ENCODE results near the gene NOC3L.
A peak's percentile ranks its signal among the peaks of the same experiment; 100 is the strongest.

NOC3L gene

GRCh38 chr10:94362360-94363250 lies at the start of gene NOC3L:
NOC3L (minus strand) TSS chr10:94362939; CDS start chr10:94362838, 101 bp downstream.
- H3K9me3 ChIP-seq (ENCODE audit: low read length) = no peaks in the 10 kb centered on the region
- peak within 1 kb of the TSS; percentile 65 for H3K27ac ChIP-seq (ENCODE audit: low read depth, low read length)
- H3K36me3 ChIP-seq (ENCODE audit: insufficient read depth, low read length) = peaks cover 8% of the 10 kb centered on the region
- H3K4me1 ChIP-seq (ENCODE audit: insufficient read depth, low read length) = peaks cover 13% of the 10 kb centered on the region
- no peaks in the 10 kb centered on the region for H3K27me3 ChIP-seq (ENCODE audit: control insufficient read depth in 1 of 2, insufficient read depth in 2 of 2, low read length in 2 of 2)
- H3K4me3 ChIP-seq (ENCODE audit: low read depth in 1 of 2, low read length in 2 of 2) = peak within 1 kb of the TSS; percentile 64 to 69
- peak within 1 kb of the TSS; percentile 80 for H3K9ac ChIP-seq (ENCODE audit: low read length)

GRCh38 chr10:94412449-94412848 lies 49.7 kb upstream of the NOC3L start:
- Histone ChIP-seq H3K27me3 (ENCODE audit: control insufficient read depth in 1 of 2, insufficient read depth in 2 of 2, low read length in 2 of 2) (no peaks in the 10 kb centered on the region), H3K36me3 (ENCODE audit: insufficient read depth, low read length) (no peaks in the 10 kb centered on the region), H3K9me3 (ENCODE audit: low read length) (no peaks in the 10 kb centered on the region), H3K4me1 (ENCODE audit: insufficient read depth, low read length) (peaks cover 6% of the 10 kb centered on the region), H3K9ac (ENCODE audit: low read length) (no peak overlapping the region), H3K27ac (ENCODE audit: low read depth, low read length) (no peak overlapping the region), H3K4me3 (ENCODE audit: low read depth in 1 of 2, low read length in 2 of 2) (no peak overlapping the region)

DNA sequence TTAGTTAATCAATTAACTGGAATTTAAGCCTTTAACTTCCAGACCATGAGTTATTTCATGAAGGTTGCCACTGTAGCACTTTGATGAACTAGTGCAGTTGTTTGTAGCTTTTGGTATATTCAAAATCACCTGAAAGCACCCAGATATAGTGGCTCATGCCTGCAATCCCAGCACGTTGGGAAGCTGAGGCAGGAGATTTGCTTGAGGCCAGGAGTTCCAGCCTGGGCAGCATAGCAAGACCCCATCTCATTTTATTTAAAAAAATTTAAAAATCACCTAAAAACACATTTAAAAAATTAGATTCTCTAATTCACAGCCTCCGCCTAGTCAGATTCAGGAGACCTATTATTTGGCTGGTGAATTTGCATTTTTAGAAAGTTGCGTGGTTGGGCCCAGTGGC lies 48.6 kb upstream of the NOC3L start:
- Histone ChIP-seq H3K4me3 (ENCODE audit: low read depth in 1 of 2, low read length in 2 of 2) (no peak overlapping the region), H3K9ac (ENCODE audit: low read length) (no peak overlapping the region), H3K4me1 (ENCODE audit: insufficient read depth, low read length) (peaks cover 6% of the 10 kb centered on the region), H3K27ac (ENCODE audit: low read depth, low read length) (no peak overlapping the region), H3K36me3 (ENCODE audit: insufficient read depth, low read length) (no peaks in the 10 kb centered on the region), H3K27me3 (ENCODE audit: control insufficient read depth in 1 of 2, insufficient read depth in 2 of 2, low read length in 2 of 2) (no peaks in the 10 kb centered on the region), H3K9me3 (ENCODE audit: low read length) (no peaks in the 10 kb centered on the region)

DNA sequence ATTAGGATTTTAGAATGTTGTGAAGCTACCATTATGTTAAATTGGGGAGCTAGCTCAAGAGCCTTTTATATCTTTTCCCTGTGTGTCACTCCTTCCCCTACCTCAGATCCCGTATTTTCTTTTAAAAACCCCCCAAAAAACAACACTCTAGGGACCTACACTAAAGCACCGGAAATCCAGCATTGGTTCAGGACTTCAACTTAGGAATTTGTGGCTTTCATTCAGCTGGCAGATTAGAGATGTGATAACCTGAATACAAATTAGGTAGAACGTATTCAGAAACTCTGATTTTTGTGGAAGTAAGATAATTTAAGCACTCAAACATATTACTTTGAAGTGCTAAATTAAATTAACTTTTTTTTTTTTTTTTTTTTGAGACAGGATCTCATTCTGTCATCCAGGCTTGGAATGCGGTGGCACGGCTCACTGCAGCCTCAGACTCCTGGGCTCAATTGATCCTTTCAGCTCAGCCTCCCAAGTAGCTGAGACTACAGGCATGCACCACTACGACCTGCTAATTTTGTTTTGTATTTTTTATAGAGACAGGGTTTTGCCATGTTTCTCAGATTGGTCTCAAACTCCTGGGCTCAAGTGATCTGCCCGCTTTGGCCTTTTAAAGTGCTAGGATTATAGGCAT lies 46.4 kb upstream of the NOC3L start:
- peaks cover 14% of the 10 kb centered on the region for H3K4me1 ChIP-seq (ENCODE audit: insufficient read depth, low read length)
- no peak overlapping the region for H3K9ac ChIP-seq (ENCODE audit: low read length)
- H3K9me3 ChIP-seq (ENCODE audit: low read length) = no peaks in the 10 kb centered on the region
- no peak overlapping the region for H3K27ac ChIP-seq (ENCODE audit: low read depth, low read length)
- no peaks in the 10 kb centered on the region for H3K27me3 ChIP-seq (ENCODE audit: control insufficient read depth in 1 of 2, insufficient read depth in 2 of 2, low read length in 2 of 2)
- no peak overlapping the region for H3K4me3 ChIP-seq (ENCODE audit: low read depth in 1 of 2, low read length in 2 of 2)
- no peaks in the 10 kb centered on the region for H3K36me3 ChIP-seq (ENCODE audit: insufficient read depth, low read length)

- no peak overlapping the region for H3K4me3 ChIP-seq (ENCODE audit: low read depth in 1 of 2, low read length in 2 of 2)
- H3K4me1 ChIP-seq (ENCODE audit: insufficient read depth, low read length) = peaks cover 10% of the 10 kb centered on the region
Observed at GRCh38 chr10:94407668-94408067, 44.9 kb upstream of the NOC3L start.

DNA sequence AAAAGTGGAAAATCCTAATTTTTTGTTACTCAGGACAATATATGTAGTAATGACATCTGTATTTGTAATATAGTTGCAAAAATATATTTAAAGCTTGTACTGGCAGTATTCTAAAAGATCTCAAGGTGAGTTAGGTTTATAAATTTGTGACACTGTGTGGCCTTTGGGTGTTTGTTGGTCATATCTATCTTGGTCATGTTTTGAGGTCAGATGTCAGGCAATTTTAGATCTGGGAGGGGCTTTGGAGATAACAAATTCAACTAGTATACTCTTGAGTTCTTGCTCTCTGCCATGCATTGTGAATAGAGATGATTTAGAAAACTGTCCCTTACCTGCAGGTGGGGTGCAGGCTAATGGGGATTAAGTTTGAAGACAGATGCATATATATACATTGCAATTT lies 42.7 kb upstream of the NOC3L start:
- no peak overlapping the region for H3K27ac ChIP-seq (ENCODE audit: low read depth, low read length)
- no peak overlapping the region for H3K9ac ChIP-seq (ENCODE audit: low read length)
- H3K4me3 ChIP-seq (ENCODE audit: low read depth in 1 of 2, low read length in 2 of 2) = no peak overlapping the region
- no peaks in the 10 kb centered on the region for H3K27me3 ChIP-seq (ENCODE audit: control insufficient read depth in 1 of 2, insufficient read depth in 2 of 2, low read length in 2 of 2)
- no peaks in the 10 kb centered on the region for H3K9me3 ChIP-seq (ENCODE audit: low read length)
- peaks cover 9% of the 10 kb centered on the region for H3K4me1 ChIP-seq (ENCODE audit: insufficient read depth, low read length)
- no peaks in the 10 kb centered on the region for H3K36me3 ChIP-seq (ENCODE audit: insufficient read depth, low read length)

More at GRCh38 chr10:94407668-94408067, 44.9 kb upstream of the NOC3L start:
- Histone ChIP-seq H3K27ac (ENCODE audit: low read depth, low read length) (no peak overlapping the region), H3K27me3 (ENCODE audit: control insufficient read depth in 1 of 2, insufficient read depth in 2 of 2, low read length in 2 of 2) (no peaks in the 10 kb centered on the region), H3K36me3 (ENCODE audit: insufficient read depth, low read length) (no peaks in the 10 kb centered on the region), H3K9ac (ENCODE audit: low read length) (no peak overlapping the region), H3K9me3 (ENCODE audit: low read length) (no peaks in the 10 kb centered on the region)

DNA sequence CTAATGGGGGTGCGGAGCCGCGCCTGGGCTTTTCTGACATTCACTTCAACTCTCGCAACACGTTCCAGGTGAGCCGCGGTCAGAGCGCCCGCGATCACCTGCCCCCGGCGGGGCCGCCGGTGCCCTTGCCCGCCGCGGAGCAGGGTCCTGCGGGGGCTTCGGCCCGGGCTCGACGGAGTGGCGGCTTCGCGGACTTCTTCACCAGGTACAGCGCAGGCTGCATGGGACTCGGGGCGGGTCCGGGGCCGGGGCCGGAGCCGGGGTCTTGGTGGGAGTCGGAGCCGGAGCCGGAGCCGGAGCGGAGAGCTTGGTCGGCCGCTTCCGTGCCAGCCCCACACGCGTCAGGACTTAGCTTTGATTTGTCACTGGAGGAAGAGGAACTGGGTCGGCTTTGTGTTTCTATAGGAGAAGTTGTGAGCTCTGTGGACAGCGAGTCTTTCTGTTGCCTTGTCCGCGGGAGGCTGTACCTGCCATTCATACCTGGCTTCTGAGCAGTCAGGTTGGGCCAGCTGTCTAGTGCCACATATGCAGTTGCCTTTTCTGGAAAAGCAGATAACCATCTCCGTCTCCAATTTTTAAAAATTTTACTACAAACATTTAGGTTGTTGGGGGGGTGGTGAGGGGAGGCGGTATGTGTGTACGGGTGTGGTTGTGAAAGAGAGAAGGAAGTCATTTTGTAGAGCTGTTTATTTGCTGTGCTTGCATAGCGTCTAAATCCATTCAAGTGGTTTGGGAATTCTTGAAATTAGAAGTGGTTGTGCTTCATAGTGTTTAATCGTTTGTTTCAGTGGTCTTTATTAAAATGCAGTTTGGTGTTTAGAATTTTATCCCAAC lies 40.9 kb upstream of the NOC3L start:
- H3K27me3 ChIP-seq (ENCODE audit: control insufficient read depth in 1 of 2, insufficient read depth in 2 of 2, low read length in 2 of 2) = no peaks in the 10 kb centered on the region
- peak overlapping the region; percentile 32 for H3K9ac ChIP-seq (ENCODE audit: low read length)
- no peaks in the 10 kb centered on the region for H3K9me3 ChIP-seq (ENCODE audit: low read length)
- H3K4me3 ChIP-seq (ENCODE audit: low read depth in 1 of 2, low read length in 2 of 2) = peak overlapping the region; percentile 57 to 93
- H3K4me1 ChIP-seq (ENCODE audit: insufficient read depth, low read length) = peaks cover 9% of the 10 kb centered on the region
- H3K36me3 ChIP-seq (ENCODE audit: insufficient read depth, low read length) = no peaks in the 10 kb centered on the region
- H3K27ac ChIP-seq (ENCODE audit: low read depth, low read length) = peak overlapping the region; percentile 82

DNA sequence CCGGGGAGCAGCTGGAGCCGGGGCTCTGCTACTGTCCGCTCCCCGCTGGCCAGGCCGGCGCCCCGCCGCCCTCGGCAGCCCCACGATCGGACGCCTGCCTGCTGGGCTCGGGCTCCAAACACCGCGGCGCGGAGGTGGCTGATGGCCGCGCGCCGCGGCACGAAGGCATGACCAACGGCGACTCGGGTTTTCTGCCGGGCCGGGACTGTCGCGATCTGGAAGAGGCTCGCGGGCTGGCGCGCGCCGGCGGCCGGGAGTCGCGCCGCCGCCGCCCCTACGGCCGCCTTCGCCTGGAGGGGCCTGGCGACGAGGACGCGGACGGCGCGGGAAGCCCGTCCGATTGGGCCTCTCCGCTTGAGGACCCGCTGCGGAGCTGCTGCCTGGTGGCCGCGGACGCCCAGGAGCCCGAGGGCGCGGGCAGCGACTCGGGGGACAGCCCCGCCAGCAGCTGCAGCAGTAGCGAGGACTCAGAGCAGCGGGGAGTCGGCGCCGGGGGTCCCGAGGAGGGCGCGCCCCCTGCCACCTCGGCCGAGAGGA lies 40.2 kb upstream of the NOC3L start:
- H3K9ac ChIP-seq (ENCODE audit: low read length) = peak overlapping the region; percentile 32
- H3K36me3 ChIP-seq (ENCODE audit: insufficient read depth, low read length) = no peaks in the 10 kb centered on the region
- peaks cover 9% of the 10 kb centered on the region for H3K4me1 ChIP-seq (ENCODE audit: insufficient read depth, low read length)
- H3K4me3 ChIP-seq (ENCODE audit: low read depth in 1 of 2, low read length in 2 of 2) = peak overlapping the region; percentile 57 to 93
- no peaks in the 10 kb centered on the region for H3K9me3 ChIP-seq (ENCODE audit: low read length)
- H3K27ac ChIP-seq (ENCODE audit: low read depth, low read length) = peak overlapping the region; percentile 82
- no peaks in the 10 kb centered on the region for H3K27me3 ChIP-seq (ENCODE audit: control insufficient read depth in 1 of 2, insufficient read depth in 2 of 2, low read length in 2 of 2)

DNA sequence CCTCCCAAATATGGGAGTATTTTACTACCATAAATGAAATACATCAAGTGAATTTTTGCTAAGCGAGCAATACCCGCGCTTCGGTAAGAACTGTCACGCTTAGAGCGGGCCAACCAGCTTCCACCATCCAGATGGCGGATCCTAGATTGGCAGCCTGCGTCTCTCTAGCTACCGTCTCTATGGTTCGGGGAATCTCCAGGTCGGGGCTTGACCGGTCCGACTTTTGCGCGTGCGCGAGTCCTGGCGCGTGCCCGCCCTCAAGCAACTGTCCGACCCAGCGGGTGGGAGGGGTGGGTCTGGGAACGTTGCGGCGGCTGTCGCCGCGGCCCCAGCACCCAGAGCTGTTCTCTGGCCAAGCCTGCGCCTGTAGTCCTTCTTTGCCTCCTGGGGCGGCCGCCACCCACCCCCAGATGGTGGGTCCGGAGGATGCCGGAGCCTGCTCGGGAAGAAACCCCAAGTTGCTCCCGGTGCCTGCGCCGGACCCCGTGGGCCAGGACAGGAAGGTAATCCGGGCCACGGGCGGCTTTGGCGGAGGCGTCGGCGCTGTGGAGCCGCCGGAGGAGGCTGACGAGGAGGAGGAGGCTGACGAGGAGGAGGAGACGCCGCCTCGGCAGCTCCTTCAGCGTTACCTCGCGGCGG lies 39.6 kb upstream of the NOC3L start, which contains the start of gene TBC1D12:
TSS of gene TBC1D12 (plus strand) at position 338 of the 639 bp plus-strand sequence. CDS start at position 411, 73 bp downstream.
- peak within 1 kb of the TSS; percentile 32 for H3K9ac ChIP-seq (ENCODE audit: low read length)
- H3K9me3 ChIP-seq (ENCODE audit: low read length) = no peaks in the 10 kb centered on the region
- H3K4me1 ChIP-seq (ENCODE audit: insufficient read depth, low read length) = peaks cover 9% of the 10 kb centered on the region
- H3K27me3 ChIP-seq (ENCODE audit: control insufficient read depth in 1 of 2, insufficient read depth in 2 of 2, low read length in 2 of 2) = no peaks in the 10 kb centered on the region
- H3K4me3 ChIP-seq (ENCODE audit: low read depth in 1 of 2, low read length in 2 of 2) = peak within 1 kb of the TSS; percentile 57 to 93
- H3K27ac ChIP-seq (ENCODE audit: low read depth, low read length) = peak within 1 kb of the TSS; percentile 82
- H3K36me3 ChIP-seq (ENCODE audit: insufficient read depth, low read length) = no peaks in the 10 kb centered on the region

GRCh38 chr10:94398762-94399161 lies 36.0 kb upstream of the NOC3L start:
- Histone ChIP-seq H3K36me3 (ENCODE audit: insufficient read depth, low read length) (no peaks in the 10 kb centered on the region), H3K4me3 (ENCODE audit: low read depth in 1 of 2, low read length in 2 of 2) (no peak overlapping the region), H3K9me3 (ENCODE audit: low read length) (no peaks in the 10 kb centered on the region), H3K9ac (ENCODE audit: low read length) (no peak overlapping the region), H3K27me3 (ENCODE audit: control insufficient read depth in 1 of 2, insufficient read depth in 2 of 2, low read length in 2 of 2) (no peaks in the 10 kb centered on the region), H3K27ac (ENCODE audit: low read depth, low read length) (no peak overlapping the region), H3K4me1 (ENCODE audit: insufficient read depth, low read length) (no peaks in the 10 kb centered on the region)
